GM19351 (cell line): ENCODE results near the gene SRA1.
"Not testable (repeated sequence)": the region's sequence is repeated elsewhere in the genome, so short reads cannot be mapped to it uniquely, and the experiment has no call there.

Source experiments
- ATAC-seq: cut with Tn5 transposase; IDR thresholded peaks from one replicate; pipeline ENCODE4 v1.9.1; 2021; ENCODE audit warnings: mild to moderate bottlenecking, moderate library complexity; ENCODE audit not compliant: unreplicated experiment

Gene SRA1

GRCh38 chr5:140557136-140557805 is at the start of gene SRA1:
Gene SRA1, minus strand, starts transcription at chr5:140557473. Its CDS starts 21 bp downstream, at chr5:140557452.
- peak; percentile 95 for ATAC-seq

- no peak for ATAC-seq
Measured at GRCh38 chr5:140607031-140607430, 49.8 kb upstream of the SRA1 start.

DNA sequence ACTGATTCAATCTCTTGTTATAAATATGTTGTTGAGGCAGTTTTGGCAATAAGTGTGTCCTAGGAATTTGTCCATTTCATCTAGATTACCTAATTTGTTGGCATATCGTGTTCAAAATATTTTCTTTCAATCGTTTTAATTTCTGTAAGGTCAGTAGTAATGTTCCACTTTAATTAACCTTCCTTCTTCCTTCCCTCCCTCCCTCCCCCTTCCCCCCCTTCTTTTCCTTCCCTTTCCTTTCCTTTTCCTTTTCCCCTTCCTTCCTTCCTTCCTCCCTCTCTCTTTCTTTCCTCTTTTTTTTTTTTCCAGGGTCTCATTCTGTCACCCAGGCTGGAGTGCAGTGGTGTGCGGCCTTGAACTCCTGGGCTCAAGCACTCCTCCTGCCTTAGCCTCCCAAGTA is 48.6 kb upstream of the SRA1 start:
- ATAC-seq: no peak

DNA sequence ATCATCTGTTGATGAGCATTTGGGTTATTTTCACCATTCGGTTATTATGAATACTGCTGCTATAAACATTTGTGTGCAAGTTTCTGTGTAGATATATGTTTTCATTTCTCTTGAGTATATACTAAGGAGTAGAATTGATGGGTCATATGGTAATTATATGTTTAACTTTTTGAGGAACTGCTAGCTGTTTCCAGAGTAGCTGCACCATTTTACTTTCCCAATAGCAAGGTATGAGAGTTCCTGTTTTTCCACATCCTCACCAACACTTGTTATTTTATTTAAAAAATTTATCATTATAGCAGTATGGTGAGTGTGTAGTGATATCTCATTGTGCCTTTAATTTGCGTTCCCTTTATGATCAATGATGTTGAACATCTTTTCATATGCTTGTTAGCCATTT is 46.5 kb upstream of the SRA1 start:
- no peak for ATAC-seq

DNA sequence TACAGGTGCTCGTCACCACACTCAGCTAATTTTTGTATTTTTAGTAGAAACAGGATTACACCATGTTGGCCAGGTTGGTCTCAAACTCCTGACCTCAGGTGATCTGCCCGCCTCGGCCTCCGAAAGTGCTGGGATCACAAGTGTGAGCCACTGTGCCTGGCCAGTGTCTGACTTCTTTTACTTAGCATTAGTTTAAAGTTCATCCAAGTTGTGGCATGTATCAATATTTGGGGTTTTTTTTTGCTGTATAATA is 46.1 kb upstream of the SRA1 start:
- ATAC-seq: not testable (repeated sequence)

DNA sequence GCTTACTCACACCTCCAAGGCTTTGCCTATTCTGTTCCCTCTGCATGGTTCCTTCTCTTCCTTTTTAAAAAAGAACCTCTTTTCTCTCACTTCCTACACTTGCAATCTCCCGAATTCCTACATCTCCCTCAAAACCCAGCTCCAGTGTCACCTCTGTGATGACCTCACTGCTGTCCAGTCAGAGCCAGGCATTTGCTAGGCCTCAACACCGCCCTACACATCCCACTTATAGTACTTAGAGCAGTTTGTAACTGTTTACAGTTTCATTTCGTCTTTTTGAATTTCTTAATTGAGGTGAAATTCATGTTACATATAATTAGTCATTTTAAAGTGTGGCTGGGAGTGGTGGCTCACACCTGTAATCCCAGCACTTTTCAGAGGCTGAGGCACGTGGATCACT is 44.9 kb upstream of the SRA1 start:
- no peak for ATAC-seq

DNA sequence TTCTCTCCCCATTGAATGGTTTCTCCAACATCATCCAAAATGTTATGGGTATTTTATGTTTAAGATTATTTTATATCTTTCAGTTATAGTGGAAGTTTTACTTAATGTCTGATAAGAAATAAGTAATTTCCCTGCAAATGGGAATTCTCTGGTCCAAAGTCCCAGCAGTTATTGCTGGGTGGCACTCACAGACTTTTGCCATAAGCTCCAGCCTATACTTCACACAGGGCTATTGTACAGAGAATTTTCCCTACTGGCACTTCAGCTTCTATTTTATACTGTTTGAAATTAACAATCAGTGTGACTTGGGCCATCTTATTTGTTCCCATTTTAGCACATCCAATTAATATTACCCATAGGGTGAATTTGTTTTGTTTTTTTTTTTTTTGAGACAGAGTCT is 42.8 kb upstream of the SRA1 start:
- no peak for ATAC-seq

DNA sequence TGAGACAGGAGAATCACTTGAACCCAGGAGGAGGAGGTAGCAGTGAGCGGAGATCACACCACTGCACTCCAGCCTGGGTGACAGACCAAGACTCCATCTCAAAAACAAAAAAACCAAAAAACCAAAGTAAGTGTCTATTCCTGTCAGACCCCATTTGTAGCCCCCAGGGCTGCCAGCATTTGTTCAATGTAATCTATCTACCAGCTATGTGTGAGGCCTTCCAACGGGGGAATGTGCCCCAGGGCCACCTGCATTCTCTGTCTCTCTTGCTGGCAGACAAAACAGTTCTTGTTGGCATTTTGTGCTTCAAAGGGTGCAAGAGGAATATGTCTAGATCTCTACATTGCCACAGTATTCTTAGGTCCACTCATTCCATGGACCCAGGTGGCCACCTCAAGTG is 41.6 kb upstream of the SRA1 start:
- ATAC-seq: no peak

- ATAC-seq: no peak
Measured at GRCh38 chr5:140596321-140596741, 39.1 kb upstream of the SRA1 start.

DNA sequence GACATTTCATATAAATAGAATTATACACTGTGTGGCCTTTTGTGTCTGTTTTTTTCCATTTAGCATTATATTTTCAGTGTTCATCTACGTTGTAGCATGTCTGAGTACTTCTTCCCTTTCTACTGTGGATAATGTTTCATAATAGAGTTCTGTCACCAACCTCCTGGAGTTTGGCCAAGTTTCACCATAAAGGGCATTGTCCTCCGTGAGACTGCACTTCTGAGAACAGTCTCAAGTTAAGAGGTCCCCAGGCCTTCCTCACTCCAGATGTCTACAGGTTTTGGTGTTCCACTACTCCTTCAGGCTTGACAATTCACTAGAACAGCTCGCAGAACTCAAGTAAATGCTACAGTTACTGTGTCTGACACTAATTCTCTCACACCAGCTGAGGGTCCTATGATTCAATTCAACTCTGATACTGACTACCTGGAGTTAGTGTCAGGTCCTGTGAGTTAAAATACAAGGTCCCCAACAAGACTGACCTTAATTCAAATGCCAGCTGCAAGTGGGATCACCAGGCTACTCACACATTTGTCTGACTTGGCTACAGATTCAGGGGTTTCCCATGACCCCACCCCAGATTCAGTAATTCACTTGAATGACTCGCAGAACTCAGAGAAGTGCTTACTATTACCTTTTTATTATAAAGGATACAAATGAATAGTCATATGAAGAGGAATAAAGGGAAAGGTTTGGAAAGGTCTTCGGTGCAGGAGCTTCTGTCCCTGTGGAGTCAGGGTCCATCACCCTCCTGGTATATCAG is 38.4 kb upstream of the SRA1 start:
- no peak for ATAC-seq

GRCh38 chr5:140594169-140594568 is 36.9 kb upstream of the SRA1 start:
- no peak for ATAC-seq

GRCh38 chr5:140593070-140593469 is 35.8 kb upstream of the SRA1 start:
- not testable (repeated sequence) for ATAC-seq

DNA sequence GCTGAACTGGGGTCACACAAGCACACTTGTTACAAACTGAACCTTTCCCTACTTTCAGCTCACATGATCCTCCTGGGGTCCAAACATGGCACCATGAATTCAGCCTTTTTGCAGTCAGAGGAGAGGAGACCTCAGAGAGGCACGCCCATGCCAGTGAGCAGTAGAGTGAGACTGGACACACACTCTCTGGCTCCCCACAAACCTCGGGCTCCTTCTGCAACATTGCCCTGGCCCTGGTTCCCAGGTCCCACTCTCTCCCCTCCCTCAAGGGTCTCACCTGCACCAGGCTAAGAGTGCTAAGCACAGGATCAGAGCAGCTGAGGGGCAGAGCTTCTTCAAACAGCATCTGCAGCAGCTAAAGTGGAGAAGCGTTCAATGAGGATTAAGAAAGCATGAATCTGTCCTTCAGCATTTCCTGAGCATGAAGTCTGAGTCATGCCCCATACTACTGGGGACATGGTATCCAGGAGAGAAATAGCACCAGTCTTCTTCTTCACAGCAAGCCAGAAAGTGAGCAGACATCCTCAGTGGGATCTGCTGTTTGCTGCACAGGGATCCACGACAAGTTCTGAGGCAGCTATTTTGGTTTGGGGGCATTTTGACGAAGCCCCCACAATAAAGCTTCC is 34.6 kb upstream of the SRA1 start:
- no peak for ATAC-seq

GRCh38 chr5:140590861-140591260 is 33.6 kb upstream of the SRA1 start:
- no peak for ATAC-seq

- no peak for ATAC-seq
Measured at GRCh38 chr5:140588311-140589070, 31.2 kb upstream of the SRA1 start.

GRCh38 chr5:140587495-140587894 is 30.2 kb upstream of the SRA1 start:
- ATAC-seq: no peak

- ATAC-seq: not testable (repeated sequence)
Measured at GRCh38 chr5:140579188-140579747, 22.0 kb upstream of the SRA1 start.

GRCh38 chr5:140576776-140577201 is 19.5 kb upstream of the SRA1 start:
- no peak for ATAC-seq

GRCh38 chr5:140575309-140575708 is 18.0 kb upstream of the SRA1 start:
- ATAC-seq: no peak

- no peak for ATAC-seq
Measured at GRCh38 chr5:140574165-140574564, 16.9 kb upstream of the SRA1 start.

- no peak for ATAC-seq
Measured at GRCh38 chr5:140573683-140574082, 16.4 kb upstream of the SRA1 start.
